Measurements from ENCODE around the gene KRTAP5-4.
"Not testable (repeated sequence)": the region's sequence is repeated elsewhere in the genome, so short reads cannot be mapped to it uniquely, and the experiment has no call there.

GRCh38 chr11:1670457-1670856 is 48.5 kb upstream of the KRTAP5-4 start:
- not testable (repeated sequence) for TF ChIP-seq CTCF (conservative IDR thresholded peaks at IDR 0.05 in 1 of 2, IDR thresholded peaks at IDR 0.05 in 1 of 2; ENCODE audit: low read depth in 1 of 2, low read length in 2 of 2); EZH2 (IDR thresholded peaks at IDR 0.05; ENCODE audit: low read length, missing control alignments)
